Measurements from ENCODE around the gene METAP1D.

METAP1D gene

DNA sequence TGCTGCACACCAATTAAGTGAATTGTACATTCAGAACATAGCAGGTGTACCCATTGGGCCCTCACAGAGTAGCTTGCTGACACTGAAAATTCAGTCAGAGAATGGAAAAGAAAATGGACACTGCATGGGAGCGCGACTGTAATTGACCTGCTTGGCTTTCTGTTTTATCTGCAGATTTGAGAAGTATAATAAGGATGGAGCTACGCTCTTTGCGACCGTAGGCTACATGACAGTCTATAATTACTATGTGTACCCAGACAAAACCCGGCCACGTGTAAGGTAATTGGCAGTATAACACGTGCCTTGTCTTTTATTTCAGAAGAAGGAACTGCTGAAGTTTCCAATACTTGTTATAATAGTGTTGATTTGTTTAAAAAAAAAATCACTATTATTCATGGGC is 33.5 kb upstream of the METAP1D start:
- no peak overlapping the region for H2AFZ ChIP-seq (ENCODE audit: low read depth, low read length)
- no peaks in the 10 kb centered on the region for H3K27me3 ChIP-seq (ENCODE audit: low read depth, low read length)
- H3K36me3 ChIP-seq (replicated peaks; ENCODE audit: low read depth, low read length) = peaks cover 14% of the 10 kb centered on the region
- 0 out of 2 replicates have a peak, but pooled peaks cover 8% of the 10 kb centered on the region for H4K20me1 ChIP-seq (ENCODE audit: insufficient read depth, low read length)
- no peaks in the 10 kb centered on the region for H3K4me1 ChIP-seq (ENCODE audit: low read length)
- no peak for TF ChIP-seq EZH2phosphoT487 (IDR thresholded peaks at IDR 0.05; ENCODE audit: low read depth)
- TF ChIP-seq, protein P1, sequence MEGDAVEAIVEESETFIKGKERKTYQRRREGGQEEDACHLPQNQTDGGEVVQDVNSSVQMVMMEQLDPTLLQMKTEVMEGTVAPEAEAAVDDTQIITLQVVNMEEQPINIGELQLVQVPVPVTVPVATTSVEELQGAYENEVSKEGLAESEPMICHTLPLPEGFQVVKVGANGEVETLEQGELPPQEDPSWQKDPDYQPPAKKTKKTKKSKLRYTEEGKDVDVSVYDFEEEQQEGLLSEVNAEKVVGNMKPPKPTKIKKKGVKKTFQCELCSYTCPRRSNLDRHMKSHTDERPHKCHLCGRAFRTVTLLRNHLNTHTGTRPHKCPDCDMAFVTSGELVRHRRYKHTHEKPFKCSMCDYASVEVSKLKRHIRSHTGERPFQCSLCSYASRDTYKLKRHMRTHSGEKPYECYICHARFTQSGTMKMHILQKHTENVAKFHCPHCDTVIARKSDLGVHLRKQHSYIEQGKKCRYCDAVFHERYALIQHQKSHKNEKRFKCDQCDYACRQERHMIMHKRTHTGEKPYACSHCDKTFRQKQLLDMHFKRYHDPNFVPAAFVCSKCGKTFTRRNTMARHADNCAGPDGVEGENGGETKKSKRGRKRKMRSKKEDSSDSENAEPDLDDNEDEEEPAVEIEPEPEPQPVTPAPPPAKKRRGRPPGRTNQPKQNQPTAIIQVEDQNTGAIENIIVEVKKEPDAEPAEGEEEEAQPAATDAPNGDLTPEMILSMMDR (IDR thresholded peaks at IDR 0.05; ENCODE audit: low read depth, low read length) = no peak
- no peak overlapping the region for H3K27ac ChIP-seq (ENCODE audit: low read length)
- H3K79me2 ChIP-seq (ENCODE audit: low read length) = no peaks in the 10 kb centered on the region
- no peak overlapping the region for H3K9ac ChIP-seq (ENCODE audit: low read length)
- H3K4me3 ChIP-seq (ENCODE audit: low read length) = no peak overlapping the region
- H3K4me2 ChIP-seq (ENCODE audit: low read length) = no peak overlapping the region
- H3K9me3 ChIP-seq (ENCODE audit: insufficient read depth, low read length) = no peaks in the 10 kb centered on the region

DNA sequence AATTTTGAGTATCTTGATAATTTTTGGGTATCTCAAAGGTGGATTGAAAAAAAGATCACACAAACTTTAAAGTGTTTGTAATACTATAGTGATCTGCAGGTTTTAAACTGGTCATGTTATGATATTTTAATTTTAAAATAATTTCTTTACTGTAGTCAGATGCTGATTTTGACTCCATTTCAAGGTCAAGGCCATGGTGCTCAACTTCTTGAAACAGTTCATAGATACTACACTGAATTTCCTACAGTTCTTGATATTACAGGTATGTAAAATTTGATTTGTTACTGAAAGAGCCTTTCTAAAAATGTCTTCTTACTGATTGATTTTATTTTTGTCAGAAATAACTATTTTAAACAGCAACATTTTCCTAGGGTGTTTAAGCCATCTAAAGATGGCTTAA is 33.1 kb upstream of the METAP1D start:
- H3K4me2 ChIP-seq (ENCODE audit: low read length) = no peak overlapping the region
- 0 out of 2 replicates have a peak, but pooled peaks cover 8% of the 10 kb centered on the region for H4K20me1 ChIP-seq (ENCODE audit: insufficient read depth, low read length)
- no peak overlapping the region for H2AFZ ChIP-seq (ENCODE audit: low read depth, low read length)
- no peaks in the 10 kb centered on the region for H3K79me2 ChIP-seq (ENCODE audit: low read length)
- no peaks in the 10 kb centered on the region for H3K27me3 ChIP-seq (ENCODE audit: low read depth, low read length)
- H3K9me3 ChIP-seq (ENCODE audit: insufficient read depth, low read length) = no peaks in the 10 kb centered on the region
- H3K36me3 ChIP-seq (replicated peaks; ENCODE audit: low read depth, low read length) = peaks cover 14% of the 10 kb centered on the region
- H3K27ac ChIP-seq (ENCODE audit: low read length) = no peak overlapping the region
- TF ChIP-seq EZH2phosphoT487 (IDR thresholded peaks at IDR 0.05; ENCODE audit: low read depth) = no peak
- TF ChIP-seq, protein P1 (IDR thresholded peaks at IDR 0.05; ENCODE audit: low read depth, low read length) = no peak
- no peaks in the 10 kb centered on the region for H3K4me1 ChIP-seq (ENCODE audit: low read length)
- no peak overlapping the region for H3K9ac ChIP-seq (ENCODE audit: low read length)
- H3K4me3 ChIP-seq (ENCODE audit: low read length) = no peak overlapping the region

DNA sequence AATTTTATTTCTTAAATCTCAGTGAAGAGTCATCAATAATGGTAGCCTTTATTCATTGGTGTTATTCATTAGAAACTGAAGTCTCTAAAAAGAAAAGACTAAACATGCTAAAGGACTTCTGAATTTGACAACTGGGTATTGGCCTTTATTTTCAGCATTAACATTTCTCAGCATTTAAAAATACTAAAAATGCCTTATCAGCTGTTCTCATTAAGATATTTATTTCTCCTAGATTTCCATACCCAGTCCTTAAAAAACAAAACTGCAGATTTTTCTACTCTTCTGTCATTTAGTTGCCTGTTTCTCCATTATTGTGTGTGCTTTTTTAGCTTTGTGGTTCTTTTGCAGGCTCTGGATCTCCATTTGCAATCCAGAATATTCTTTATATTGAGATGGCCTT is 31.2 kb upstream of the METAP1D start:
- Histone ChIP-seq H2AFZ (ENCODE audit: low read depth, low read length) (no peak overlapping the region), H3K79me2 (ENCODE audit: low read length) (no peaks in the 10 kb centered on the region), H3K9me3 (ENCODE audit: insufficient read depth, low read length) (no peaks in the 10 kb centered on the region), H3K27ac (ENCODE audit: low read length) (no peak overlapping the region), H3K27me3 (ENCODE audit: low read depth, low read length) (no peaks in the 10 kb centered on the region), H3K9ac (ENCODE audit: low read length) (no peak overlapping the region), H4K20me1 (ENCODE audit: insufficient read depth, low read length) (0 out of 2 replicates have a peak, but pooled peaks cover 8% of the 10 kb centered on the region), H3K4me1 (ENCODE audit: low read length) (no peaks in the 10 kb centered on the region), H3K4me2 (ENCODE audit: low read length) (no peak overlapping the region), H3K36me3 (replicated peaks; ENCODE audit: low read depth, low read length) (peaks cover 14% of the 10 kb centered on the region), H3K4me3 (ENCODE audit: low read length) (no peak overlapping the region)
- TF ChIP-seq, protein P1 (IDR thresholded peaks at IDR 0.05; ENCODE audit: low read depth, low read length) = no peak
- TF ChIP-seq EZH2phosphoT487 (IDR thresholded peaks at IDR 0.05; ENCODE audit: low read depth) = no peak

DNA sequence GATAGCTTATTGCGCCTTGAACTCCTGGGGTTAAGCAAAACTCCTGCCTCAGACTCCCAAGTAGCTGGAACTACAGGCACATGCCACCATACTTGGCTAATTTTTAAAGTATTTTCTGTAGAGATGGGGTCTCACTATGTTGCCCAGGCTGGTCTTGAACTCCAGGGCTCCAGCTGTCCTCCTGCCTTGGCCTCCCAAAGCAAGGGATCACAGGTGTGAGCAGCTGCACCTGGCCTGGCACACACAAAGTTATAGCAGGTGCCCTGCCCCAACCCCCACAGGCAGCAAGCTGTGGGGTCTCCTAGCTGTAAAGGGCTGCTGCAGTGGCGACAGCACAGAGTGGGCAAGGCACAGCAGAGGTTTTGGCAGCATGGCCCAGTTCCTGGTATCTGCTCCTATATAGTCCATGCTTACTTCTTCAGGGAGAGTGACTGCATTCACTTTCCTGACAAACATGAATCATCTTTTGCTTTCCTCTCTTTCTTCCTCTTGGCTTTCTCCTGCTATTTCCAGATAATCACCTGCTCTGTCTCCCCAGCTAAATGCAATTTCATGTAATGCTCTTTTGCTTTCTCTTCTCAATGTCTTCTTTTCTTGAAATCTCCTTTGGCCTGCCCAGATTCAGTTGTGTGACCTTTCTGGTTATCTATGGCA is 27.3 kb upstream of the METAP1D start:
- H3K36me3 ChIP-seq (replicated peaks; ENCODE audit: low read depth, low read length) = peaks cover 9% of the 10 kb centered on the region
- no peak overlapping the region for H3K4me2 ChIP-seq (ENCODE audit: low read length)
- no peak overlapping the region for H3K4me3 ChIP-seq (ENCODE audit: low read length)
- H2AFZ ChIP-seq (ENCODE audit: low read depth, low read length) = no peak overlapping the region
- no peaks in the 10 kb centered on the region for H3K27me3 ChIP-seq (ENCODE audit: low read depth, low read length)
- TF ChIP-seq, protein P1 (IDR thresholded peaks at IDR 0.05; ENCODE audit: low read depth, low read length) = no peak
- TF ChIP-seq EZH2phosphoT487 (IDR thresholded peaks at IDR 0.05; ENCODE audit: low read depth) = no peak
- H3K4me1 ChIP-seq (ENCODE audit: low read length) = no peaks in the 10 kb centered on the region
- H4K20me1 ChIP-seq (ENCODE audit: insufficient read depth, low read length) = no peaks in the 10 kb centered on the region
- no peak overlapping the region for H3K27ac ChIP-seq (ENCODE audit: low read length)
- H3K79me2 ChIP-seq (ENCODE audit: low read length) = no peaks in the 10 kb centered on the region
- no peak overlapping the region for H3K9ac ChIP-seq (ENCODE audit: low read length)
- no peaks in the 10 kb centered on the region for H3K9me3 ChIP-seq (ENCODE audit: insufficient read depth, low read length)
